Mesothelial cell of epicardium (in vitro differentiated cells): ENCODE measurements around the gene GREB1L. TPM values are rescaled to one million over a fixed set of nuclear protein-coding genes. Genes with fewer than 3 reads are reported as not detected.
A peak's percentile ranks its signal among the peaks of the same experiment; 100 is the strongest.

Experiments
- DNase-seq, 2 experiments: peaks; one replicate each; pipeline ENCODE4 v3.0.0; 2021; ENCODE audit warnings: low spot score in 2 of 2; ENCODE audit not compliant: unreplicated experiment in 2 of 2
- H3K27ac Mint-ChIP-seq: 2 replicates; pipeline ENCODE4 v1.8.0; 2021; ENCODE audit warnings: mixed read lengths
- H3K27me3 Mint-ChIP-seq: 2 replicates; pipeline ENCODE4 v1.8.0; 2021; ENCODE audit warnings: low read depth, mixed read lengths
- H3K36me3 Mint-ChIP-seq: 2 replicates; pipeline ENCODE4 v1.8.0; 2021; ENCODE audit warnings: mixed read lengths
- H3K4me1 Mint-ChIP-seq: 2 replicates; pipeline ENCODE4 v1.8.0; 2021; ENCODE audit warnings: mixed read lengths
- H3K4me3 Mint-ChIP-seq: 2 replicates; pipeline ENCODE4 v1.8.0; 2021; ENCODE audit warnings: mild to moderate bottlenecking, moderate library complexity, mixed read lengths
- H3K9me3 Mint-ChIP-seq: 2 replicates; pipeline ENCODE4 v1.8.0; 2021; ENCODE audit warnings: mixed read lengths
- CTCF ChIP-seq: fragments of 200-600 bp; sonication (generic); IDR thresholded peaks from one replicate; pipeline ENCODE4 v1.5.0; 2021; ENCODE audit warnings: antibody characterized with exemption; ENCODE audit not compliant: unreplicated experiment
- total RNA-seq: library from RNA; stranded (reverse); gene quantifications from 3 replicates; pipeline ENCODE4 v1.2.1, GENCODE V29; 2021

Gene GREB1L
- total RNA-seq = 23.0 to 25.5 TPM (median 25.3 TPM) in 3 replicates

- Mint-ChIP-seq H3K9me3 (no peaks in the 10 kb centered on the region), H3K27ac (peak within 1 kb of the TSS; percentile 82), H3K4me3 (peak within 1 kb of the TSS; percentile 84), H3K27me3 (peaks cover 10% of the 10 kb centered on the region), H3K36me3 (no peaks in the 10 kb centered on the region), H3K4me1 (peaks cover 29% of the 10 kb centered on the region)
- DNase-seq = peak; percentile 71 to 86
- peak; percentile 22 for TF ChIP-seq CTCF
These were observed at the start of gene GREB1L for GRCh38 chr18:21242141-21242779. GREB1L (plus strand) TSS chr18:21242232; CDS start chr18:21383519, 141,287 bp downstream.

- Mint-ChIP-seq H3K4me3 (no peak overlapping the region), H3K36me3 (no peaks in the 10 kb centered on the region), H3K4me1 (peaks cover 2% of the 10 kb centered on the region), H3K27ac (no peak overlapping the region), H3K27me3 (peaks cover 13% of the 10 kb centered on the region), H3K9me3 (no peaks in the 10 kb centered on the region)
- DNase-seq = no peak
- peak; percentile 18 for TF ChIP-seq CTCF
These were observed 49.8 kb upstream of the GREB1L start for GRCh38 chr18:21192308-21192624.

- peaks cover 2% of the 10 kb centered on the region for H3K4me1 Mint-ChIP-seq
- TF ChIP-seq CTCF = peak; percentile 76
- no peak overlapping the region for H3K27ac Mint-ChIP-seq
- no peak overlapping the region for H3K4me3 Mint-ChIP-seq
- H3K27me3 Mint-ChIP-seq = peaks cover 13% of the 10 kb centered on the region
- no peak for DNase-seq
- no peaks in the 10 kb centered on the region for H3K36me3 Mint-ChIP-seq
- H3K9me3 Mint-ChIP-seq = no peaks in the 10 kb centered on the region
These were observed 46.9 kb upstream of the GREB1L start for GRCh38 chr18:21194871-21195771.

- Mint-ChIP-seq H3K4me3 (no peak overlapping the region), H3K27ac (no peak overlapping the region), H3K9me3 (no peaks in the 10 kb centered on the region), H3K27me3 (peaks cover 13% of the 10 kb centered on the region), H3K4me1 (peaks cover 2% of the 10 kb centered on the region), H3K36me3 (no peaks in the 10 kb centered on the region)
- no peak for TF ChIP-seq CTCF
- DNase-seq = no peak
These were observed 45.6 kb upstream of the GREB1L start for GRCh38 chr18:21196426-21196825.

- Mint-ChIP-seq H3K27ac (no peak overlapping the region), H3K36me3 (no peaks in the 10 kb centered on the region), H3K4me1 (peaks cover 5% of the 10 kb centered on the region), H3K4me3 (no peak overlapping the region), H3K27me3 (no peaks in the 10 kb centered on the region), H3K9me3 (peaks cover 3% of the 10 kb centered on the region)
- no peak for DNase-seq
- TF ChIP-seq CTCF = no peak
These were observed 38.9 kb upstream of the GREB1L start for GRCh38 chr18:21203126-21203525.
